Activated naive CD8-positive, alpha-beta T cell treated with anti-CD3 and anti-CD28 coated beads for 36 hours (primary cell): ENCODE measurements around the gene TEX261. TPM values are rescaled to one million over a fixed set of nuclear protein-coding genes. Genes with fewer than 3 reads are reported as not detected.
"Not testable (repeated sequence)": the region's sequence is repeated elsewhere in the genome, so short reads cannot be mapped to it uniquely, and the experiment has no call there.

Experiments used
- DNase-seq: peaks from one replicate; pipeline ENCODE4 v3.0.0; 2021
- H3K27ac Mint-ChIP-seq: one replicate; pipeline ENCODE4 v1.8.0; 2022; ENCODE audit warnings: mild to moderate bottlenecking, moderate library complexity, mixed read lengths
- H3K27me3 Mint-ChIP-seq: one replicate; pipeline ENCODE4 v1.8.0; 2022; ENCODE audit warnings: mild to moderate bottlenecking, mixed read lengths
- H3K36me3 Mint-ChIP-seq: one replicate; pipeline ENCODE4 v1.8.0; 2021; ENCODE audit warnings: mild to moderate bottlenecking, mixed read lengths
- H3K4me1 Mint-ChIP-seq: one replicate; pipeline ENCODE4 v1.8.0; 2021; ENCODE audit warnings: mixed read lengths
- H3K4me3 Mint-ChIP-seq: one replicate; pipeline ENCODE4 v1.8.0; 2022; ENCODE audit warnings: mild to moderate bottlenecking, moderate library complexity, mixed read lengths
- H3K9me3 Mint-ChIP-seq: one replicate; pipeline ENCODE4 v1.8.0; 2022; ENCODE audit warnings: mixed read lengths
- total RNA-seq, 2 experiments: library from RNA; stranded (reverse); gene quantifications; one replicate each; pipeline ENCODE4 v1.2.3, GENCODE V29; 2021

Gene TEX261
- total RNA-seq: 10 to 100 TPM; 81.6 to 87.2 TPM

DNA sequence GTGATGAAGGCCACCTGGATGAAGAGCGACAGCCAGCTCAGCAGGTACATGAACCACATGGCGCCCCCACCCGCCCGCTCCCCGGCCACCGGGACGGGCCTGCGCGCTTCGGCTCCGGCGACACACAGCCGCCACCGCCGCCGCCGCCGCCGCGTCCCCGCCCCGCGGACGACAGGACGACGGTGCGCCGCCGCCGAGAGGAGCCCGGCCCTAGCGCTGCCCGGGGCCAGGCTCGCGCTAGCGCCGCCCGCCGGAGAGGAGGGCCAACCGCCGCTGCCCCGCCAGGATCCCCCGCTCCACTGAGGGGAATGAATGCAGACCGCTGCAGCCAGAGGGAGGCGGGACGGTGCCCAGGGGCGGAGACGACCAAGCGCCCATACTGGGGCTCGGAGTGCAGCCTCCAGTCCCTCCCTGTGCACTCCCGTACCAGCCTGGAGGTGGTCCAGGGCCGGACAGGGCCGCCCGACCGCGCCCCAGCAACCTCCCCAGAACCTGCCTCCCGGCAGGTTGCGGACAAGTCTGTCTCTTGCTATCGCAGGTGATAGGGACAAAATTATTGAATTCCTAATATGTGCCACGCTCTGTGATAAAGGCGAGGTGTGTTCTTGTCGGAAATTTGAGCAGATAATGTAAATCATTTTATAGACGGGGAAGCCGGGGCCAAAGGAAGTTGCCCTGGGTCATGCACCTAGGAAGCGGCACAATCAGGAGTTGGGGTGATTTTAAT, at the start of gene TEX261:
TEX261 (minus strand) TSS at position 175 of the 727 bp plus-strand sequence; CDS start at position 59, 116 bp downstream.
- Mint-ChIP-seq H3K4me3 (peak within 1 kb of the TSS; percentile 99), H3K36me3 (peaks cover 14% of the 10 kb centered on the region), H3K27ac (peak within 1 kb of the TSS; percentile 90), H3K4me1 (peaks cover 23% of the 10 kb centered on the region), H3K9me3 (no peaks in the 10 kb centered on the region), H3K27me3 (no peaks in the 10 kb centered on the region)
- DNase-seq: peak; percentile 95

DNA sequence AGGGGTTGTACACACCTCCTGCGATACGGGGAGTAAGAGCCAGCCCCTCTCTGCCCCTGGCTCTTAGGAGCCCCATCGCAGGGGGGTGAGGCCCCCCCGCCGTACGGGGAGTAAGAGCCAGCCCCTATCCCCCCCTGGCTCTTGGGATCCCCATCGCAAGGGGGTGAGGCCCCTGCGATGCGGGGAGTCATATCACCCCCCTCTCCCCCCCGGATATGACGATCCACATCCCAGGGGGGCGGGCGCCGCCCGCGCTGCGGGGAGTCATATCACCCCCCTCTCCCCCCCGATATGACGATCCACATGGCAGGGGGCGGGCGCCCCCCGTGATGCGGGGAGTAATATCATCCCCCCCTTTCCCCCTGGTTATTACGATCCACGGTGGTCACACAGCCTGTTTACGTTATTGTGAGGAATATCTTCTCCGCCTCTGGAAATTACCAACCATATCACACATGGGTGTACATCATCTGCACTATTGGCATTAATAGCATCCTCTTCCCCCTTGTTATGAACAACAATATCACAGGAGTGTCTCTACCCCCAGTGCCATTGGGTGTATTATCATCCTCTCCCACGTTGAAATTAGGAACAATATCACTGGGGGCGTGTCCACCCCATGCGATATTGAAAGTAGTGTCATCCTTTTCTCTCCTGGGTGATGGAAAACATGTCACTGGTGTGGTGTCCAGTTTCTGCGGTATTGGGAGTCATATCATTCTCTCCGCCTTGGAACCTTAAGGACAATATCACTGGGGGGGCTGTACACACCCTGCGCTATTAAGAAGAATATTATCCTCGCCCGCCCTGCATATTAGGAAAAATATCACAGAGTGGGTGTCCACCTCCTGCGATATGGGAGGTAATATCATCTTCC, 49.1 kb upstream of the TEX261 start:
- Mint-ChIP-seq H3K4me3 (no peak overlapping the region), H3K36me3 (no peaks in the 10 kb centered on the region), H3K4me1 (no peaks in the 10 kb centered on the region), H3K27ac (no peak overlapping the region), H3K9me3 (no peaks in the 10 kb centered on the region), H3K27me3 (peaks cover 8% of the 10 kb centered on the region)
- no peak for DNase-seq

DNA sequence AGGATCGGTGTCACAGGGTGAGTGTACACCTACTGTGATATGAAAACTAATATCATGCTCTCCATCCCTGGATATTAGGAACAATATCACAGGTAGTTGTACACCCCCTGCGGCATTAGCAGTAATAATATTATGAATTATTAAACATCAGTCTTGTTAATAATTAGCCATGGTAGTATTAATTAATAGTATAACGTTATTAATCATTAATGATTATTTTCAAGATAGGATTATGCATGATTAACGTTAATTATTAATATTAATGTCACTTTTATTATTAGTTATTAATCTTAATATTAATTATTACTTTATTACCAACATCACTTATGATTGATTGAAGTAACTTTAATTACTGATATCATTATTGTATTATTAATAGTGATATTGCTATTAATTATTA, 47.6 kb upstream of the TEX261 start:
- Mint-ChIP-seq H3K27ac (no peak overlapping the region), H3K4me1 (no peaks in the 10 kb centered on the region), H3K27me3 (peaks cover 8% of the 10 kb centered on the region), H3K9me3 (no peaks in the 10 kb centered on the region), H3K4me3 (no peak overlapping the region), H3K36me3 (no peaks in the 10 kb centered on the region)
- no peak for DNase-seq

DNA sequence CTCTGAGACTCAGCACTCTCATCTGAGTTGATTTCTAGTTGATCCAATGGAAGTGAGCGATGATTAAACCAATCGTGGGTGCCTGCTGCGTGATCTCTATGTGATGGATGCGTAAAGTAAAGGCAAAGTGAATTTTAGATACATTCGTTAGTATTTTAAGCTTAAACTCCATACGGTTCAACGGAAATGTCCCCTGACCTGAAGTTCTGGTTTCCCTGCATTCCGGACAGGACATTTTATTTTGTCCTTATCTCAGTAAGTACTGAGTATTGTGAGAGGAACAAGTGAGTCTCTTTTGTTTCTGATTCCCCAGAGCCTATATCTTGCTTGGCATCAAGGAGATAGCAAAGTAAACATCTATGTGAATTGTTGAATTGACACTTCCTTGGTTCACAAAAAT, 41.6 kb upstream of the TEX261 start:
- DNase-seq, H3K4me3 Mint-ChIP-seq, H3K36me3 Mint-ChIP-seq, H3K4me1 Mint-ChIP-seq, H3K27ac Mint-ChIP-seq, H3K9me3 Mint-ChIP-seq: not testable (repeated sequence)
- peaks cover 16% of the 10 kb centered on the region for H3K27me3 Mint-ChIP-seq

DNA sequence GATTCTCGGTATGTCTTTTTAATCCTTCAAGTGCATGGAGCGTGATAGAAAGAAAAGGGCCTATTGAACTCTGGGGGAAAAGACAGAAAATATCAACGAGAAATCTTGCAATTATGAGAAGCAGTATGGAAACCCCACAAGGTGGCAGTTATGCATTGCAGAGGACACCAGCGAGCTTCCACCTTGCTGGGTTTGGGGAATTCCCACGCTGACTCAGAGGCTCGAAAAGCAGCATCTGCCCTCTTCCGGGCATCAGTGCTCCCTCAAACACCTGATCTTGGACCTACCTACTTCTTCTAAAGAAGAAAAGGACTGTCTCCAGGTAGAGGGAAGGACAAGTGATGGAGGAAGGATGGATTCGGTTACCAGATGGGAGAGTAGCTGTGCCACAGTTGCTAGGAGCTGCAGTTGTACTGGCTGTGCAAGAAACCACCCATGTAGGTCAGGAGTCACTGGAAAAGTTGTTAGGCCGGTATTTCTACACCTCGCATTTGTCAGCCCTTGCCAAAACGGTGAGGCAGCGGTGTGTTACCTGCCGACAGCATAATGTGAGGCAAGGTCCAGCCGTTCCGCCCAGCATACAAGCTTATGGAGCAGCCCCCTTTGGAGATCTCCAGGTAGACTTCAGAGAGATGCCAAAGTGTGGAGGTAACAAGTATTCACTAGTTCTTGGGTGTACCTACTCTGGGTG, 29.0 kb upstream of the TEX261 start:
- H3K27ac Mint-ChIP-seq: not testable (repeated sequence)

DNA sequence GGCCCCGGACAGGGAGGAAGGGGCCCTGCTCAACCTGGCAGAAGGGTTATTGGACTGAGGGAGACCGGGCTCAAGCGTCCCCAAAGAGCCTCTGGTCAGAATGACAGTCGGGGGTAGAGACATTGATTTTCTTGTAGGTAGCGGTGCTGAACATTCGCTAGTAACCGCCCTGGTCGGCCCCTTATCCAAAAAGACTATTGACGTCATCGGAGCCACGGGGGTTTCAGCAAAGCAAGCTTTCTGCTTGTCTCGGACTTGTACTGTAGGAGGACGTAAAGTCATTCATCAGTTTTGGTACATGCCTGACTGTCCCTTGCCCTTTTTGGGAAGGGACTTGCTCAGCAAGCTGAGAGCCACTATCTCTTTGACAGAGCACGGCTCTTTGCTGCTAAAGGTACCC, 26.7 kb upstream of the TEX261 start:
- H3K9me3 Mint-ChIP-seq, H3K27me3 Mint-ChIP-seq, H3K36me3 Mint-ChIP-seq, H3K27ac Mint-ChIP-seq, H3K4me3 Mint-ChIP-seq, DNase-seq: not testable (repeated sequence)
- H3K4me1 Mint-ChIP-seq: peaks cover 13% of the 10 kb centered on the region

More for the DNA sequence above, 29.0 kb upstream of the TEX261 start:
- not testable (repeated sequence) for H3K36me3 Mint-ChIP-seq, H3K27me3 Mint-ChIP-seq, H3K9me3 Mint-ChIP-seq, H3K4me3 Mint-ChIP-seq
- peaks cover 13% of the 10 kb centered on the region for H3K4me1 Mint-ChIP-seq
- peak; percentile 71 for DNase-seq

DNA sequence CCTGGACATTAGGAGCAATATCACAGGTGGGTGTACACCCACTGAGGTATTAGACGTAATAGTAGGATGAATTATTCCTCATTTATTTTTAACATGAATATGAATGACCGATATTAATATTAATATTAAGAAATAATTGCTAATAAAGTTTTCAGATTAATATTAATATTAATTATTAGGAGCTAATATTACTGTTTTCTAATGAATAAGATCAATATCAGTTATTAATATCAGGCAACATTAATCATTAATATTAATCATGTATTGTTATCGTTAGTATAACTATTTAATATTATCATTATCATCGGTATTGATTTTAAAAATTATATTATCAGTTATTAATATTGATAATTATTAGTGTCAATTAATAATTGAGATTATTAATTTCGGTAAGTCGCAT, 25.3 kb upstream of the TEX261 start:
- not testable (repeated sequence) for H3K36me3 Mint-ChIP-seq, DNase-seq, H3K27me3 Mint-ChIP-seq, H3K27ac Mint-ChIP-seq, H3K4me3 Mint-ChIP-seq, H3K9me3 Mint-ChIP-seq
- H3K4me1 Mint-ChIP-seq: peaks cover 13% of the 10 kb centered on the region

DNA sequence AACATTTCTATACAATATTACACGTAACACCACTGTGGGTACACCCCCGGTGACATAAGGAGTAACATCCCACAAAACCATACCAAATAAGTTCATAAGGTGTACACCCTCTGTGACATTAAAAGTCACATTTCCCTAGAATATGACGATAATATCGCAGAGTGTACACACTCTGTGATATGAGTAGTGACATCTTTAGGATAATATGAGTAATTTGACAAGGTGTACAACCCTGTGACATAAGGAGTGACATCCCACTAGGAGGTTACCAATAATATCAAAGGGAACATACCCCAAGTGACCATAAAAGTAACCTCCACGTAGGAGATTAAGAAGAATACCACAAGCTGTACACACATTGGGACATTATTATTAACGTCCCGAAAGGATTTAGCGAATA, 24.0 kb upstream of the TEX261 start:
- no peak for DNase-seq
- Mint-ChIP-seq H3K36me3 (no peaks in the 10 kb centered on the region), H3K9me3 (no peaks in the 10 kb centered on the region)

DNA sequence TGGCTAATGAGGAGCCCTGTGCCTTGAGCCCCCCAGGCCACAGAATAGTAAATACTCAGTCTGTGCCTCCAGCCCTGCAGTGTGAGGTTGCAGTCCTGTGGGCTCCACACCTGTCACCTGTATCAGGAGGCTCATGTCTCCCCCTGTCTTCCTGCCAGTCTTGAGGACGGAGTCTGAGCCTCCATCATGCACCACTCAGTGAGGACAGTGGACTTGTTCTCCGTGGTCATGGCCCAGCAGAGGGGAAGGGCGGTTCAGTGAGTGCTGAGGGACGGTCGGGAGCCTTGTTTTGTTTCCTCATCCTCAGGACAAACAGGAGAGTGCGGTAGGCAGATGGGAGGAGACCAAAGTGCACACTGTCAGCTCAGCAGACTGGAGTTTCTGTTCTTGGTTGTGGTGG, 17.1 kb upstream of the TEX261 start:
- H3K36me3 Mint-ChIP-seq, H3K4me3 Mint-ChIP-seq, H3K4me1 Mint-ChIP-seq, H3K9me3 Mint-ChIP-seq, H3K27ac Mint-ChIP-seq, DNase-seq: not testable (repeated sequence)
- H3K27me3 Mint-ChIP-seq: peaks cover 23% of the 10 kb centered on the region

More for the DNA sequence above, 24.0 kb upstream of the TEX261 start:
- Mint-ChIP-seq H3K4me1 (peaks cover 7% of the 10 kb centered on the region), H3K27me3 (peaks cover 3% of the 10 kb centered on the region), H3K27ac (no peak overlapping the region), H3K4me3 (no peak overlapping the region)

DNA sequence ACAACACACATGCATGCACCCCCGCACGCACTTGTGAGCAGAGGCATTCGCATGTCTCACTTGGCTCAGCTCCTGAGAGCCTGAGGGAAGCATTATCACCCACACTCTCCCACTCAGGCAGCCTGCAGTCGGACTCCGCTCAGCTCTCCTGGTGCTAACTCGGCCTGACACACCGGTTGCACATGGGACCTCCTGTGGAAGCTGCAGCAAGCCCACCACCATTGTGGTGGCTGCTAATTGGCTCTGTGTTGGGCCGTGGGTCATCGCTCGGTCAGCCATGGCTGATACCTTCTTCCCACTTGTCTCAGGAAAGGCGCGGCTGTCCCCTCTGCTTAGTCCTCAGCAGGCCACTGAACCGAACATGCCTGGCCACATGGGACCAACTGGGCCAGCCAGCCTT, 13.7 kb upstream of the TEX261 start:
- DNase-seq: no peak
- Mint-ChIP-seq H3K27me3 (peaks cover 20% of the 10 kb centered on the region), H3K9me3 (no peaks in the 10 kb centered on the region), H3K4me1 (no peaks in the 10 kb centered on the region), H3K27ac (no peak overlapping the region), H3K36me3 (no peaks in the 10 kb centered on the region), H3K4me3 (no peak overlapping the region)

DNA sequence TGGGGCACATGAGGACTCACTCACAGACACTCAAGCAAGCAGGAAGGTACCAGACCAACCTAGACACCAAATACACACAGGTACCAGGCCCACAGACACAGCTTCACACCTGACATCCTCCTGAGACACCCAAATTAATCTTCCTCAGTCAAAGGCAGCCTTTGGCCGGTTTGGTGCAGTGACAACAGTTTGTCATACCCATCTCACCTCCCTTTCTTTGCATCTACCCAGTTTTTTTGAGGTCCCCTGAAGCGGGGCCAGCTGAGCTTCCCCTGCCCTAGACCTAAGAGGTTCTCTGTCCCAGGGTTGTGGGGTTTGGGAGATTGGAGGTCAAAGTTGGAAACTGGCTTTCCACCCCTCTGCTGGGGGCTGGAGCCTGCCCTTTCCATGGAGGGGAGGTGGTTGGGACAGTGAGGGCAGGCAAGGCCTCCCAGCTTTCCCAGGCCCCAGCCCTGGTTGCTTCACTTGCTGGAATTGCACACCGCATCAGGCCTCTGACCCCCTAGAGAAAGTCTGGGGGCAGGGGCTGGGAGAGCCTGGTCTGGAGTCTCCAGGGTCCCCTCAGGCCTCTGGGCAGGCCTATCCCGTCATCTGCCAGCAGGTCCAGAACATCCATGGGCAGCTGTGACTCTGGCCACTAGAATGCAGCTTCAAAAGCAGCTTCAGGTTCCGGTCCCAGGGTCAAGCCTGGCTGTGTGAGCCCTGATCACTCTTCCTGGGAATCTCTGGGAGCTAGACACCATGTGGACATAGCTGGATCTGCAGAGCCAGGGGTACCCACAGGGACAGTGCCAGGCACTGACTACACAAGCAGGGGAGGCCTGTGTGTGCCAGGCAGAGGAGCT, 12.5 kb upstream of the TEX261 start:
- H3K27me3 Mint-ChIP-seq: peaks cover 14% of the 10 kb centered on the region
- DNase-seq: no peak
- H3K4me1 Mint-ChIP-seq: no peaks in the 10 kb centered on the region
- H3K4me3 Mint-ChIP-seq: no peak overlapping the region
- H3K27ac Mint-ChIP-seq: no peak overlapping the region
- no peaks in the 10 kb centered on the region for H3K36me3 Mint-ChIP-seq
- no peaks in the 10 kb centered on the region for H3K9me3 Mint-ChIP-seq

DNA sequence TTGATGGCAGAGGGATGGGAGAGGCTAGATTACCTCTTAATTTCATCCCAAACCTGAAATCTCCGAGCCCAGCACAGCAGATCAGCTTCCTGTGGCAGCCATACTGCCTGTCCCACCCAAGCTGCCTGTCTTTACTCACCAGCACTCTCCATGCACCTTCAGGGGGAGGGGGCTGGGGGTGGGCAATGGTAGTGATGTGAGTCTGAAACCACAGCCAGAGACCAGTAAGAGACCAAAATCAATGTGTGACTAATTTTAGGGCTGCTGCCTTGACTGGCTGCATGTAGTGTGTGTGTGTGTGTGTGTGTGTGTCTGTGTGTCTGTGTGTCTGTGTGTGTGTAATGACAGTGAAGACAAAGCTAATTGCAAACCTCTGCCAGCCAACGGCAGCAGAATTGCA, 11.7 kb upstream of the TEX261 start:
- no peak for DNase-seq
- peaks cover 11% of the 10 kb centered on the region for H3K27me3 Mint-ChIP-seq
- H3K9me3 Mint-ChIP-seq: no peaks in the 10 kb centered on the region
- H3K4me1 Mint-ChIP-seq: peaks cover 3% of the 10 kb centered on the region
- H3K36me3 Mint-ChIP-seq: no peaks in the 10 kb centered on the region
- no peak overlapping the region for H3K27ac Mint-ChIP-seq
- H3K4me3 Mint-ChIP-seq: no peak overlapping the region

DNA sequence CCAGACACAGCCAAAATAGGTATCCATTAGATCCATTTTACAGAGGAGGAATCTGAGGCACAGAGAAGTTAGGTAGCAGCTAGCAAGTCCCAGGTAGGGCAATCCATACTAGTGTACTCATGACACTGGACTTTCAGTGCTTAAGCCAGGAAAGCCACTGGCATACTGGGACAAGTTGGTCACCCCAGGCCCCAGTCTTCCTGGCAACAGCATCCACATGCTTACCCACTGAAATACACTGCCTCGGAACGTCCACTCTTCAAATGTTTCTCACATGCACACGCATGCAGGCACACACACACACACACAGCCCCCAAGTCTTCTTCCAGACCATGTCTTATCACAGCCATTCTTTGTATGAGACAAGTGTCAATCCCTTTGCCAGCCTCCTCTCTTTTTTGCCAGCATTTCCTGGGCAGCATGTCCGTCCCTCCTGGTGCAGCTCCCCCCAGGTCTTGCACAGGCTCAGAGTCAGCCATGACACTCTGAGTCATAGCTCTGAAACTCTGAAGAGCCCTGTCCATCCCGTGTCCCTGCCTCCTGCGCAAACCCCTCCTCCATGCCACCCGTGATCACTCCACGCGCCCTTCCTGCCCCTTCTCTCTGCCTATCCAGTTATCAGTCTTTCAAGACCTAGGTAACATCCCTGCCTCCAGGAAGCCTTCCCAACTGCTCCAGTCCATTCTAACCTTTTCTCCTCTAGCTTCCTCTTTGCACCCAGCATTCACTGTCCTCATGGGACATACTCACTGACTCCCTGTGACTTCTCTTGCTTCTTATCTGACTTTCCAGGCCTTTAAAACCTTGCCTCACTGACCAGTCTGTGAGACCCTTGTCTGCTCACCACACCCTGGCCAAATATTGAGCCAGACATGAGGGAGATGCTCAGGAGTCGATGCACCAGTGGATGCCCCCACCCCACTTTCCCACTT, 10.9 kb upstream of the TEX261 start:
- Mint-ChIP-seq H3K4me3 (no peak overlapping the region), H3K36me3 (no peaks in the 10 kb centered on the region), H3K27me3 (peaks cover 8% of the 10 kb centered on the region), H3K27ac (no peak overlapping the region), H3K4me1 (peaks cover 10% of the 10 kb centered on the region), H3K9me3 (no peaks in the 10 kb centered on the region)
- no peak for DNase-seq

DNA sequence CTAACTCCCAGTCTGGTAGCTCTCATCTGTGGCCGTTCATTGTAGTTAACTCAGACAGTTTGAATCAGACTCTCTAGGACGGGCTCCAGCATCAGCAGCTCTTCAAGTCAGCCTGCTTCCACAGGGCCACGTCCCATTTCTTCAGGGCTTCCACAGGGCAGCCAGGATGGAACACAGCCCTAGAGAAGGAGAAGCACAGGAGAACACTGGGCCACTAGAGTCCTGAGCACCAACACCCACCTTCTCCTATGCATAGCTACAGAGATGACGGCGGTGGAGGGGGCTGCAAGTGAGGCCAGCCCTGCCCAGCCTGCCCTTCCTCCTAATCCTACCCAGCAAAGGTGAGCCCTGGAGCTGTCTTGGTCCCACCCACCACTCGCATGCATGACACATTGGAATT, 10.2 kb upstream of the TEX261 start:
- H3K4me1 Mint-ChIP-seq: peaks cover 12% of the 10 kb centered on the region
- H3K4me3 Mint-ChIP-seq: no peak overlapping the region
- no peak overlapping the region for H3K27ac Mint-ChIP-seq
- H3K36me3 Mint-ChIP-seq: no peaks in the 10 kb centered on the region
- peaks cover 2% of the 10 kb centered on the region for H3K27me3 Mint-ChIP-seq
- no peaks in the 10 kb centered on the region for H3K9me3 Mint-ChIP-seq
- no peak for DNase-seq
